Stimulated activated CD4-positive, alpha-beta T cell treated with anti-CD3 and anti-CD28 coated beads, Interleukin-4, amount 100 ng/mL, for 48 hours (primary cell): Measurements from ENCODE around the gene ALX4.

Experiments used
- DNase-seq, 2 donors: peaks; one replicate each; pipeline ENCODE4 v3.0.0-alpha.2; 2020; ENCODE audit warnings: low read depth in 2 of 2

ALX4 gene

GRCh38 chr11:44267750-44268613 is 42.0 kb downstream of the ALX4 start:
- no peak for DNase-seq

- no peak for DNase-seq
Observed at GRCh38 chr11:44267006-44267749, 42.8 kb downstream of the ALX4 start.

- DNase-seq, result no peak
Observed at GRCh38 chr11:44266056-44266780, 43.7 kb downstream of the ALX4 start.

- DNase-seq, result no peak
Observed at GRCh38 chr11:44264761-44265160, 45.2 kb downstream of the ALX4 start.

GRCh38 chr11:44264438-44264749 is 45.5 kb downstream of the ALX4 start:
- DNase-seq, result no peak

GRCh38 chr11:44263738-44264437 is 46.1 kb downstream of the ALX4 start:
- DNase-seq, result no peak

GRCh38 chr11:44261800-44262591 is 47.9 kb downstream of the ALX4 start:
- DNase-seq, result no peak

GRCh38 chr11:44260081-44260480 is 49.9 kb downstream of the ALX4 start:
- no peak for DNase-seq

- DNase-seq, result no peak
Observed at GRCh38 chr11:44258839-44259420, 51.0 kb downstream of the ALX4 start.

GRCh38 chr11:44258190-44258489 is 51.8 kb downstream of the ALX4 start:
- no peak for DNase-seq

- no peak for DNase-seq
Observed at GRCh38 chr11:44257338-44258189, 52.4 kb downstream of the ALX4 start.

- no peak for DNase-seq
Observed at GRCh38 chr11:44256673-44257291, 53.2 kb downstream of the ALX4 start.

GRCh38 chr11:44255406-44256071 is 54.4 kb downstream of the ALX4 start:
- DNase-seq, result no peak

- no peak for DNase-seq
Observed at GRCh38 chr11:44252999-44253602, 56.8 kb downstream of the ALX4 start.

- DNase-seq, result no peak
Observed at GRCh38 chr11:44250421-44250820, 59.5 kb downstream of the ALX4 start.

GRCh38 chr11:44248109-44248508 is 61.8 kb downstream of the ALX4 start:
- DNase-seq, result no peak

GRCh38 chr11:44247508-44247907 is 62.4 kb downstream of the ALX4 start:
- no peak for DNase-seq

- no peak for DNase-seq
Observed at GRCh38 chr11:44246726-44247125, 63.2 kb downstream of the ALX4 start.
